ENCODE measurements around the gene MCTP2. TPM values are rescaled to one million over a fixed set of nuclear protein-coding genes. Genes with fewer than 3 reads are reported as not detected.

Gene MCTP2
- total RNA-seq, 1 donor from 2014 or later = 54.2 TPM

DNA sequence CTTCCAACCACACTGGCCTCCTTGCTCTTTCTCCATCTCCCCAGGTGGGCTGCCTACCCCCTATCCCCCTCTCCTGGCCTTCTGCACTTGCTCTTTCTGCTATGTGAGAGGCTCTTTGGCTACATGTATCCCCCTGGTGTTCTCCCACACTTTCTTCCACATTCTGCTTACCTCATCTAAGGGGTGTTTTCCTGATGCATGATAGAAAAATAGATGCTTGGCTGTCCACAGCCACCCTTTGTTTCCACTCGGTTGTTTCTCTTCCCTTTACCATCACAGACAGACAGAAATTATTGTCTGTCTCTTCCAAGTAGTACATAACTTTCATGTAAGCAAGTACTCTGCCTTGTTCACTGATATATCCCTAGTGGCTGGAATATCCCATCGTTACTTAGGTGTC is 39.2 kb downstream of the MCTP2 start:
- ChIA-PET POLR2A (interaction anchor here (0.6 to 1.5 kb wide), 2 partner anchors 14 to 18 kb away, joined by 3 to 4 read pairs; no protein-coding TSS in a partner anchor), CTCF (interaction anchor here (0.9 kb wide), 1 partner anchor 54 kb away, joined by 3 read pairs; no protein-coding TSS in a partner anchor)
- Mint-ChIP-seq H3K4me1 (peaks cover 29% of the 10 kb centered on the region), H3K36me3 (ENCODE audit: low read depth) (peaks cover 5% of the 10 kb centered on the region), H3K27me3 (no peaks in the 10 kb centered on the region), H3K9me3 (peaks cover 4% of the 10 kb centered on the region), H3K27ac (no peak overlapping the region), H3K4me3 (no peak overlapping the region)
- DNase-seq (no peak), ATAC-seq (ENCODE audit: low read depth) (no peak)
- TF ChIP-seq, protein P1, sequence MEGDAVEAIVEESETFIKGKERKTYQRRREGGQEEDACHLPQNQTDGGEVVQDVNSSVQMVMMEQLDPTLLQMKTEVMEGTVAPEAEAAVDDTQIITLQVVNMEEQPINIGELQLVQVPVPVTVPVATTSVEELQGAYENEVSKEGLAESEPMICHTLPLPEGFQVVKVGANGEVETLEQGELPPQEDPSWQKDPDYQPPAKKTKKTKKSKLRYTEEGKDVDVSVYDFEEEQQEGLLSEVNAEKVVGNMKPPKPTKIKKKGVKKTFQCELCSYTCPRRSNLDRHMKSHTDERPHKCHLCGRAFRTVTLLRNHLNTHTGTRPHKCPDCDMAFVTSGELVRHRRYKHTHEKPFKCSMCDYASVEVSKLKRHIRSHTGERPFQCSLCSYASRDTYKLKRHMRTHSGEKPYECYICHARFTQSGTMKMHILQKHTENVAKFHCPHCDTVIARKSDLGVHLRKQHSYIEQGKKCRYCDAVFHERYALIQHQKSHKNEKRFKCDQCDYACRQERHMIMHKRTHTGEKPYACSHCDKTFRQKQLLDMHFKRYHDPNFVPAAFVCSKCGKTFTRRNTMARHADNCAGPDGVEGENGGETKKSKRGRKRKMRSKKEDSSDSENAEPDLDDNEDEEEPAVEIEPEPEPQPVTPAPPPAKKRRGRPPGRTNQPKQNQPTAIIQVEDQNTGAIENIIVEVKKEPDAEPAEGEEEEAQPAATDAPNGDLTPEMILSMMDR (IDR thresholded peaks at IDR 0.05) = no peak
- intact Hi-C loops (cut with micrococcal nuclease) = no loop called here

DNA sequence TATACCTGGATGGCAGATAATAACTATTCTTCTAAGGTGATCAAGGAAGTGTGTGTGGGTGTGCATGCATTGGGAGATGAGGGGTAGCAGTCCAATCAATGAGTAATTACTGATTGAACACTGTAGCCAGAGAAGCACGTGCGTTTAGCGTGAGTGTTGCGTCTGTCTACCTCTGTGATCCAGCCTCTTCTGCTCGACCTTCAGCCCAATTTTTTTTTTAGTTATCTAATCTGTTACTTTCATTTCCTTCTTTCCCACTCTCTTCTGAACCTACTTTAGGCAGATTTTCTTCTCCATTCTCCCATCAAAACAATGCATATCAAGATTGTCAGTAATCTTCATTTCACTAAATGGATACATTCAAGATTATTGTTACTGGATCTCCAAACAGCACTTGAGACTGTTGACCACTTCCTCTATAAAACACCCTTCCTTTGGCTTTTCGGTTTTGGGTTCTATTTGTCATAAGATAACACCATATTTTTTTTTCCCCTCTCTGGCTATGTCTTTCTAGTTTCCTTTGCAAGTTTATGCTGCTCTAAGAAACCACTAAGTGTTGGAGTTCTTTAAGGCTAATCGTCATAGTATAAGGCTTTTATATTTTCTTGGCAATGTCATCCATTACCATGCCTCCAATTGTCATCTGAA is 41.0 kb downstream of the MCTP2 start:
- no peaks in the 10 kb centered on the region for H3K27me3 Mint-ChIP-seq
- peak; percentile 73 for ATAC-seq (ENCODE audit: low read depth)
- H3K9me3 Mint-ChIP-seq = peaks cover 4% of the 10 kb centered on the region
- no peak overlapping the region for H3K27ac Mint-ChIP-seq
- no peak overlapping the region for H3K4me3 Mint-ChIP-seq
- intact Hi-C loops (cut with micrococcal nuclease) = loop anchor here (1.0 to 2.0 kb wide), 2 partner anchors 11 to 14 kb away; no protein-coding TSS in a partner anchor
- ChIA-PET POLR2A (no interaction called here), CTCF (no interaction called here)
- no peak for DNase-seq
- H3K36me3 Mint-ChIP-seq (ENCODE audit: low read depth) = peaks cover 5% of the 10 kb centered on the region
- peaks cover 17% of the 10 kb centered on the region for H3K4me1 Mint-ChIP-seq
- TF ChIP-seq, protein P1 (IDR thresholded peaks at IDR 0.05) = no peak

DNA sequence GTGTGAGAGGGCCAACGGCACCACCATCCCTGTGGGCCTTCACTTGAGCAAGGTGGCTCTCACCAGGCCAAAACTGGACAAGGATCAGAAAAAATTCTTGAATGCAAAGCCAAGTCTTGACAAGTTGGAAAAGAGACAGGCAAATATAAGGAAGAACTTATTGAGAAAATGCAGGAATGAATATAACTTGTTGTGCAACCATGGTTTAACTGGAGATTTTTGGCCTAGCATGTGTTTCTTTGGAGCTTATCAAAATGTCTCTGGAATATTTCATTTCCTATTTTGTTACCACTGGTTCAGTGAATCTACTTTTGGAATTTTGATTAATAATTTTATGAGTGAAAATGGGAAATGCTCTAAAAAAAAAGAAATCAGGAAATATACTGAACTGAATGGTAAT is 42.5 kb downstream of the MCTP2 start:
- peaks cover 26% of the 10 kb centered on the region for H3K4me1 Mint-ChIP-seq
- CTCF ChIA-PET = no interaction called here
- POLR2A ChIA-PET = interaction anchor here (1.4 kb wide), 1 partner anchor 42 kb away, joined by 3 read pairs; the partner anchor contains the start of gene MCTP2
- H3K36me3 Mint-ChIP-seq (ENCODE audit: low read depth) = peaks cover 6% of the 10 kb centered on the region
- no peak overlapping the region for H3K4me3 Mint-ChIP-seq
- intact Hi-C loops (cut with micrococcal nuclease) = loop anchor here (2.0 kb wide), 1 partner anchor 13 kb away; no protein-coding TSS in a partner anchor
- no peak for DNase-seq
- H3K27me3 Mint-ChIP-seq = no peaks in the 10 kb centered on the region
- peak overlapping the region; percentile 41 for H3K27ac Mint-ChIP-seq
- TF ChIP-seq, protein P1 (IDR thresholded peaks at IDR 0.05) = no peak
- H3K9me3 Mint-ChIP-seq = peaks cover 4% of the 10 kb centered on the region
- ATAC-seq (ENCODE audit: low read depth) = no peak

DNA sequence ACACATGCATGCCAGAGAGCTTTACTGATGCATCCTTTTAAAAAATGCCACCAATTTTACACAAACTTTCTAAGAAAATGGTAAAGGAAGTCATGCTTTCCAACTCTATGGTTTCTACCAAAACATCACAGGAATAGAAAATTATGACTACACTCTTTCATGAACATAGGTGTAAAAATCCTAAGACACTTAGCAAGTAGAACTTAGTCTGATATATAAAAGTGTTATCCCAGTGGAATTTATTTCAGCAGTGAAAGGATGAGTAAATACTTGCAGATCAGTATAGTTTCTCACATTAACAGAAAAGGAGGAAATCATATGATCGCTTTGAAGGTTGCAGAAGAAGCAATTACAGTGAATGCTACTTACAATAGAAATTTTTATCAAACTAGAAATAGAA is 43.4 kb downstream of the MCTP2 start:
- ATAC-seq (ENCODE audit: low read depth) (no peak), DNase-seq (no peak)
- ChIA-PET POLR2A (interaction anchor here (0.6 to 1.4 kb wide), 3 partner anchors 43 to 69 kb away, joined by 3 read pairs; partner anchors contain the start of gene MCTP2), CTCF (no interaction called here)
- Mint-ChIP-seq H3K4me1 (peaks cover 35% of the 10 kb centered on the region), H3K27me3 (no peaks in the 10 kb centered on the region), H3K27ac (no peak overlapping the region), H3K4me3 (no peak overlapping the region), H3K9me3 (peaks cover 4% of the 10 kb centered on the region), H3K36me3 (ENCODE audit: low read depth) (peaks cover 6% of the 10 kb centered on the region)
- intact Hi-C loops (cut with micrococcal nuclease) = no loop called here
- TF ChIP-seq, protein P1 (IDR thresholded peaks at IDR 0.05) = no peak

DNA sequence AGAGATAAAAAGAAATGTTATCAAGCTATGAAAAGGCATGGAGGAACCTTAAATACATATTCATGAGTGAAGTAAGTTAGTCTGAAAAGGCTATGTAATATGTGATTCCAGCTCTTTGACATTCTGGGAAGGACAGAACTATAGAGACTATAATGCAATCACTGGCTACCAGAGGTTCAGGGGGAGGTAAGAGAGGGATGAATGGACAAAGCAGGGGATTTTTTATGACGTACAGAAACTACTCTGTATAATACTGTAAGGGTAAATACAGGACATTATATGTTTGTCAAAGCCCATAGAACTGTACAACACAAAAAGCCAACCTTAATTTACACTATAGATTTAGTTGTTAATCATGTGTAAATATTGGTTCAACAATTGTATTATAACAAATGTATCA is 46.1 kb downstream of the MCTP2 start:
- Mint-ChIP-seq H3K27me3 (no peaks in the 10 kb centered on the region), H3K36me3 (ENCODE audit: low read depth) (peaks cover 27% of the 10 kb centered on the region), H3K27ac (peak overlapping the region; percentile 30), H3K9me3 (peaks cover 15% of the 10 kb centered on the region), H3K4me3 (no peak overlapping the region), H3K4me1 (peaks cover 57% of the 10 kb centered on the region)
- CTCF ChIA-PET = interaction anchor here (1.0 to 1.4 kb wide), 2 partner anchors 10 to 113 kb away, joined by 3 to 4 read pairs; no protein-coding TSS in a partner anchor
- ATAC-seq (ENCODE audit: low read depth) (peak; percentile 54), DNase-seq (no peak)
- TF ChIP-seq, protein P1 (IDR thresholded peaks at IDR 0.05) = no peak
- POLR2A ChIA-PET = interaction anchor here (0.5 to 1.0 kb wide), 2 partner anchors 29 to 1428 kb away, joined by 3 read pairs; no protein-coding TSS in a partner anchor
- intact Hi-C loops (cut with micrococcal nuclease) = no loop called here

All from activated B cell treated with CpG ODN at 0.5 μM for 24 hours (primary cell).